Stimulated activated CD4-positive, alpha-beta T cell treated with anti-CD3 and anti-CD28 coated beads, Interleukin-12 subunit alpha, Interleukin-12 subunit beta, amount 100 ng/mL, for 48 hours (primary cell): ENCODE measurements around the gene HOXD9.

ENCODE experiments used
- DNase-seq, 3 donors: peaks; one replicate each; pipeline ENCODE4 v3.0.0-alpha.2; 2020; ENCODE audit warnings: low read depth in 2 of 3, low spot score in 1 of 3

HOXD9 gene

GRCh38 chr2:176098366-176099158, 24.0 kb upstream of the HOXD9 start:
- no peak for DNase-seq

- DNase-seq = no peak
Observed at GRCh38 chr2:176099159-176099727, 23.3 kb upstream of the HOXD9 start.

GRCh38 chr2:176099728-176100546, 22.6 kb upstream of the HOXD9 start, which contains the start of gene HOXD12:
HOXD12 (plus strand) TSS chr2:176099795; CDS start chr2:176099802, 7 bp downstream.
- no peak for DNase-seq

DNA sequence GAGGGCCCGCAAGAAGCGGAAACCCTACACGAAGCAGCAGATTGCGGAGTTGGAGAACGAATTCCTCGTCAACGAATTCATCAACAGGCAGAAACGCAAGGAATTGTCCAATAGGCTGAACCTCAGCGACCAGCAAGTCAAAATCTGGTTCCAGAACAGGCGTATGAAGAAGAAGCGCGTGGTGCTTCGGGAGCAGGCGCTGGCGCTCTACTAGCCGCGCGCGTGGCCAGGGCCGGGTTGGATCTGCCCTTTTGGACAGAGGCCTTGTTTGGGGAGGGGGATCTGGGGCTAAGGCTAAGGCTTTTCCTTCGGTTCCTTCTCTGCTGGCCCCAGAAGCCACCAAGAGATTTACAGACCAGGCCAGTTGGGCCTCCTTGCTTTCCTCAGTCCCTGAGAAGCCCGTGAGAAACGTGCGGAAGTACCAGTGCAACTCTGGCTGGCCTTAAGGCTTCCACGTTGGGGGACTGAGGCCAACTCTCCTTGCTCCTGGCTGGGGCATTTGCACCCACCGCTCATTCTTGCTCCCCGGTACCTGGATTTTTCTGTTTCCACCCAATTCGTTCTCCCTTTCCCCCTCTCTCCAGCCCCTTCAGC, 21.9 kb upstream of the HOXD9 start:
- DNase-seq = no peak

DNA sequence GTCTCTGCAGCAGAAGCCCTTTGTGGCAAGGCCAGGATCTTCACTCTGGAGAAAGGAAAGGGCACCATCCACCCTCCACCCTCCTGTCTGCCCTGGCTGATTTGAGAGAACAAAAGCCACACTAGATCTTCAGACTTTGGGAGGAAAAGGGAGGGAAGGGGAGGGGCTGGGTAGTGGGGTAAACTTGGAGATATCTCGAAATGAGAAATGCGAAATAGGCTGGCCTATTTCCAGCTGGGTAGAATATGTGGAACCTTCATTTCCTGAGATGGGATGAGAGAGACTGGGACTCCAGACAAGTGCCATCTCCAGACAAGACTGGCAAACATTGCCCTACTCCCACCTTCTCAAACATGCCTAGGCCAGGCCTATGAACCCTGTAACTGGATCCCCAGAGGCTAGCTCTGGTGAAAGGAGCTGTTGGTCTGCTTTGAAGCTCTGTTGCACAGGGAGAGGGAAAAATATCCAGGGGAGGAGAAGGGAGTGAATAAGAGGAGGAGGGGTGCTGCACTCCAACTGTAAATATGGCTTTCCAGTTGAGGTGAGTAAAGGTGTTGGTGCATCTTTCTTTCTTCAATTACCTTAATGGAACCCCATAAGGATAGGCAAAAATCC, 21.2 kb upstream of the HOXD9 start:
- DNase-seq = no peak

- DNase-seq = no peak
Observed at GRCh38 chr2:176101842-176102241, 20.7 kb upstream of the HOXD9 start.

GRCh38 chr2:176102309-176102866, 20.1 kb upstream of the HOXD9 start:
- no peak for DNase-seq

DNA sequence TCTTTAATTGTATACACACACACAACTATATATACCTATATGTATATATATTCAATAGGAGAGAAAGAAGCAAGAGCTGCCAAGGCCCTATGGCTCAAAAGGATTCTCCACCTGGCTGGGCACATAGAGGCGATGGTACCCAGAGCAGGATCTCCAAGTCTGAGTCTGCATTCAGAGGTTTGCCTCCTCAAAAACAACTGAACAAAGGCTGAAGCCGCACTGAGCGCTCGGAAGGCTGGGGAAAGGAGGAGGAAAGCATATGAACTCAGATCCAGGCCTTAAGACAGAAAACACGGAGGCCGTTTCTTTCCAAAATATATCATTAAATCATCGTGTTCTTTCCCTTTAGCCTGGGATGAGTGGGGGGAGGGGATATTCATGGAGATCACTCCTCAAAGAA, 19.3 kb upstream of the HOXD9 start:
- DNase-seq = no peak

DNA sequence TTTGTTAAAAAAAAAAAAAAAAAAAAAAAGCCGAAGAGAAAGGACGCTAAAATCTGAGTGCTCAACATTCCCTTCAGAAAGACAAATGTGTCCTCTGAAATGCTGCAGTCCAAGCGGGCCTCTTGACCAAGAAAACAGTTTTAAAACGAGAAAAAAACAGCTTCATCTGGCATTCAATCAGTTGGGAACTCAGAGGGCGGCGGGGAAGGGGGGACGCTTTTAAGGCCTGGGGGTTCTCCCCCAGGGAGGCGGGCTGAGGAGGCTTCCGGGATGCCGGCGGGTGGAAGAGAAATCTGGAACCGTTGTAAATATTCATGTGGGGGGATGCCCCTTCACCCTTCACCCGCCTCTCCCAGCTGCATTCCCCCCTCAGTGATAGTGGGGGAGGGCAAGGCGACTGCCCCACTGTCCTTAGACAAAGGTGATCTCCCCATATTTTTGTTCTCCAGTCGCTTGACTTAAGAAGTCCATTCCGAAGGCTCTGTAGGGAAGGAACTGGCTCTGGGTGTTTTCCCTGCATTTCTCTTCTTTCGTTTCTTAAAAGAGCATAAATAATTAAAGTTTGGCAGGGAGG, 18.7 kb upstream of the HOXD9 start:
- no peak for DNase-seq

DNA sequence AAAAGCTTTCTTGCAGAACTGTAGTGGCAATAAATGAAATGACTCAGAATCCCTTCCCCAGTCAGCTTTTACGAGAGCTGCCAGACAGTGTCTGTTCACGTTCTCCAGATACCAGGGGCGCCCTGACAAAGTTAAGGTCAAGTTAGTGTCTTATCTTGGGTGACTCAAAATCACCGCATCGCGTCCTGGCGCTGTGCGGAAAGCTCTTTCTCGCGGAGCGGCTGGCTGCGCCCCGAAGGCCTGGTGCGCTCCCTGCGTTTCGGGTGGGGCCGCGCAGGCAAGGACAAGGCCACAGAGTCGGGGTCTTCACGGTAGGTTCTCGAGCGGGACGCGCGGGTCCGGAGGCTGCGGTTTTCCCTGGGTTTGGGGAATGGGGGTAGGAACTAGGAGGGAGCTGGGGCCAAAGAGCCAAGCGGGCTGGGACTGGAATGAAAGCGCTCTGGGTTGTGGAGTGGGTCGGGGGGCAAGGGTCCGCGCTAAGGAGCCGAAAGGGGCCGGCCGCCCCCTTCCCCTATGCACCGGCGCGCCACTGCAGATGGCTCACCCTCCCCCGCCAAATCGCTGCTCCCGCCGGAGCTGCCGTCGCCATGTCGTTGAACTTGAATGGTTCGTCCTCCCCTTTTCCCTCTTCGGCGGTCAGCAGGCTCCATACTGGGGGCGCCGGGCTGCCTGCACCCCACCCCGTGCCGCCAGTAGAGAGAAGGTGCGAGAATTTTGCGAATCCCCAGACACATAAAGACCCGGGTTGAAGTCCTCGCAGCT, 18.0 kb upstream of the HOXD9 start:
- DNase-seq = no peak

- DNase-seq = no peak
Observed at GRCh38 chr2:176105078-176105729, 17.3 kb upstream of the HOXD9 start.

DNA sequence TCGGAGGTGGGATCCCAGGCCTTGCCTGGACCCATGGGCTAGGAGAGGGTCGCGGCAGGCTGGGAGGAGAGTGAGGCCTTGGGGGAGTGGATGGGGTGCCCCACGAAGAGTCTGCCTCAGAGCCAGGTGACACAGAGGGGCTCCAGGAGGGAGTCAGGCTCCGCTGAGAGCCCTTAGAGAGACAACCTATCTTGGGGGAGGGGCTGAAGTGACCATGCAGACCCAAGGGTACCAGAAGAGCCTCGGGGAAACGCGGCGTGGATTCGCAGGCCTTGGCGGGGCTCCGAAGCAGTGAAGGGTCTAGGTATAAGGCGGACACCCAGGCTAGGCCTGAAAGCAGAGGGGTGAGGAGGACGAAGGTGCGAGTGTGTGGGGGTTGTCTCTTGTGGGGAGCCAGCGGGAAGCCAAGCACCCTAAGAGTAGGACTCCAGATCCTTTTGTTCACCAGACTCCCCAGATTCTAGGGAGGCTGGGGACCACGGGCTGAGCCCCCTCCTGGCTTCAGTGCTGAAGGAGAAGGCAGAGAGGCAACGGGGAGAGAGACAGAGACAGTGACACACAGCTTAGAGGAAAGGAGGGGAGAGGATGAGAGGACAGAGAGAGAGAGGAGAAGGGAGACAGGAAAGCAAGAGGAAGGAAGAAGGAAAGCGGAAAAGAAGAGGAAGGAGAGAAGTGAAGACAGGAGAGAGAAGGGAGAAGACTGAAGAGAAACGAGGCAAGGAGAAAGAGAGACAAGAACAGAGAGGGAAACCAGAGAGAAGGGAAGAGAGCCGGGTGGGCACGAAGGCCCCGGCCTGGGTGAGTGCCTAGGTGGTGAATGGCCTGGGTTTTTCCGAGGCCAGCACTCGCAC, 16.6 kb upstream of the HOXD9 start:
- DNase-seq = no peak

- DNase-seq = no peak
Observed at GRCh38 chr2:176106581-176107539, 15.7 kb upstream of the HOXD9 start, which contains the start of gene HOXD11. HOXD11 (plus strand) TSS chr2:176107280; CDS start chr2:176107356, 76 bp downstream.

DNA sequence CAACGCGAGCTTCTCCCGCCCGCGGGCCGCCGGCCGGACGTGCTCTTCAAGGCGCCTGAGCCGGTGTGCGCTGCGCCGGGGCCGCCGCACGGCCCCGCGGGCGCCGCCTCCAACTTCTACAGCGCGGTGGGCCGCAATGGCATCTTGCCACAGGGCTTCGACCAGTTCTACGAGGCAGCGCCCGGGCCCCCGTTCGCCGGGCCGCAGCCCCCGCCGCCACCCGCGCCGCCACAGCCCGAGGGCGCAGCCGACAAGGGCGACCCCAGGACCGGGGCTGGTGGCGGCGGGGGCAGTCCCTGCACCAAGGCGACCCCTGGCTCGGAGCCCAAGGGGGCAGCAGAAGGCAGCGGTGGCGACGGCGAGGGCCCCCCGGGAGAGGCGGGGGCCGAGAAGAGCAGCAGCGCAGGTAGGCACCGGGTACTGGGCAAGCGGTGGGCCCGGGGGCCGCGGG, 14.8 kb upstream of the HOXD9 start:
- DNase-seq = no peak

DNA sequence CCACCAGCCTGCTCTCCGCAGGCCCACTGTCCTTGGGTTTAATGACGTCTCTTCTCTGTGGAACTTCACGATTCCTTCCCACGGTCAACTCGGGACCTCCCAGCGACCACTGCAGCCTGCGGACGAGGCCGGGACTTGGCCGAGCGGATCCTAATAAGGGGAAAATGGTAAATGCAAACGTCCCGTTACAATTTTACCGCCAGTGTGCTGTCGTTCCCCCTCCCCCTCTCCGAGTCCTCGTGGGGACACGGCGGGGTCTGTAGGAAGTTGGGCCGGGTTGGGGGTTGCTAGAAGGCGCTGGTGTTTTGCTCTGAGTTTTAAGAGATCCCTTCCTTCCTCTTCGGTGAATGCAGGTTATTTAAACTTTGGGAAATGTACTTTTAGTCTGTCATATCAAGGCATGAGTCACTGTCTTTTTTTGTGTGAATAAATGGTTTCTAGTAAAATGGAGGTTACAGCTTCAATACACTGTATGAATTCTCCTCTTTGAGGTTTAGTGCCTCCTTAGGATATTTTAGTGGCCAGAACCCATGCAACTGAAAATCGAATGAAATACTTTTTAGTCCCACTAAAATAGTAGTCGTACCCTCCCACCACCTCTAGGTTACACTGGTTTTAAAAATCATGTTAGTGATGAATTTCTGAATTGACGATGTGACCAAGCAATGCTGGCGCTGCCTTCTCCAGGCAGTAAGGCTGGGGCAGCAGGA, 13.2 kb upstream of the HOXD9 start:
- no peak for DNase-seq

DNA sequence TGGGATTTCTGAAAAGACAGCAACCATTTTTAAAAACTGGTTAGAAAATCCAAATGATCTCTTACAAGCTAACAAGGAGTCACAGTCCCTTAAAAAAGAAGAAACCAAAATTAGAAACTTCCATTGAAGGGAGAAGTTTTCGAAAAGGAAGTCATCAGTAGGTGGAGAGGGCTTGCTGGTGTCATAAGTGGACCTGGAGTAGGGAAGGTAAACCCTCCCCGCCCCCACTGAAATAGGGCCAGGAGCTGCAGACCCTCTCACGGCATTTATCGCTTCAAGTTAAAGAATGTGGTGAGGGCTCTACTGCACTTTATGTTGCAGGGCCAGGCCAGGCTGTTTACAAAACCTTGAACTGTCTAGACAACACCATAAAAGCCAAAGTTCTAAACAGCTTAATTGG, 12.6 kb upstream of the HOXD9 start:
- DNase-seq = no peak
